HEK293 (cell line): ENCODE data around the gene PAK6.

Source experiments
- CTCF ChIA-PET: fragments of 350-600 bp; formaldehyde crosslinking; extraction: SDS; loops from one replicate; lab custom pipeline; 2021; ENCODE audit warnings: antibody characterized with exemption; lab: Yijun Ruan, JAX
- POLR2A ChIA-PET: fragments of 300-600 bp; formaldehyde crosslinking; extraction: SDS; loops from one replicate; lab custom pipeline; 2020; ENCODE audit warnings: antibody characterized with exemption, inconsistent platforms; lab: Yijun Ruan, JAX
- H3K27ac ChIP-seq: fragments of 200-500 bp; sonication (Bioruptor generic); 2 replicates; pipeline ENCODE4 v1.5.1; 2014; ENCODE audit warnings: low read depth, low read length, control low read depth, inconsistent platforms; ENCODE audit errors: extremely low read depth
- H3K36me3 ChIP-seq, 2 experiments: fragments of 200-500 bp in 1 of 2; sonication (Bioruptor generic) in 1 of 2; 1 replicate in 1 of 2; 2 replicates in 1 of 2; pipeline ENCODE4 v1.5.1; 2014 to 2017; ENCODE audit warnings: inconsistent platforms in 2 of 2, low read length in 2 of 2; ENCODE audit not compliant: control insufficient read depth in 2 of 2, insufficient read depth in 1 of 2
- H3K4me1 ChIP-seq: fragments of 200-500 bp; sonication (Bioruptor generic); 2 replicates; pipeline ENCODE4 v1.5.1; 2014; ENCODE audit warnings: mild to moderate bottlenecking, low read length, inconsistent platforms; ENCODE audit not compliant: control insufficient read depth, insufficient read depth
- H3K4me3 ChIP-seq: 2 replicates; pipeline ENCODE4 v1.5.1; 2011; ENCODE audit warnings: low read depth, mild to moderate bottlenecking, control low read depth, low read length, moderate library complexity
- H3K9me3 ChIP-seq: fragments of 200-500 bp; sonication (Bioruptor generic); 2 replicates; pipeline ENCODE4 v1.5.1; 2014; ENCODE audit warnings: low read depth, low read length, inconsistent platforms; ENCODE audit not compliant: control insufficient read depth, insufficient read depth
- KLF10 ChIP-seq: fragments of 450-650 bp; IDR thresholded peaks from 2 replicates; pipeline ENCODE4 v1.5.1; 2018; ENCODE audit warnings: missing biosample characterization, mild to moderate bottlenecking, missing genetic modification characterization
- KLF9 ChIP-seq: fragments of 450-650 bp; formaldehyde crosslinking; IDR thresholded peaks from 2 replicates; pipeline ENCODE4 v1.5.1; 2016; ENCODE audit warnings: missing biosample characterization, missing genetic modification characterization, low read depth
- SCRT2 ChIP-seq: fragments of 450-650 bp; formaldehyde crosslinking; IDR thresholded peaks from 2 replicates; pipeline ENCODE4 v1.5.1; 2016; ENCODE audit warnings: missing biosample characterization, missing genetic modification characterization
- ZBTB20 ChIP-seq: fragments of 450-650 bp; formaldehyde crosslinking; IDR thresholded peaks from 2 replicates; pipeline ENCODE4 v1.5.1; 2016; ENCODE audit warnings: missing biosample characterization, missing genetic modification characterization
- ZEB2 ChIP-seq: fragments of 450-650 bp; formaldehyde crosslinking; IDR thresholded peaks from 2 replicates; pipeline ENCODE4 v1.5.1; 2016; ENCODE audit warnings: missing biosample characterization, missing genetic modification characterization
- ZIC2 ChIP-seq: fragments of 450-650 bp; formaldehyde crosslinking; IDR thresholded peaks from 2 replicates; pipeline ENCODE4 v1.5.1; 2016; ENCODE audit warnings: missing biosample characterization, missing genetic modification characterization
- ZNF157 ChIP-seq: fragments of 450-650 bp; formaldehyde crosslinking; IDR thresholded peaks from 2 replicates; pipeline ENCODE4 v1.5.1; 2016; ENCODE audit warnings: missing biosample characterization, missing genetic modification characterization
- ZNF16 ChIP-seq: fragments of 450-650 bp; formaldehyde crosslinking; IDR thresholded peaks from 2 replicates; pipeline ENCODE4 v1.5.1; 2016; ENCODE audit warnings: low read depth, missing biosample characterization, missing genetic modification characterization
- ZNF19 ChIP-seq: fragments of 450-650 bp; formaldehyde crosslinking; IDR thresholded peaks from 2 replicates; pipeline ENCODE4; 2016; ENCODE audit warnings: missing biosample characterization, missing genetic modification characterization, low read depth
- ZNF624 ChIP-seq: fragments of 450-650 bp; formaldehyde crosslinking; IDR thresholded peaks from 2 replicates; pipeline ENCODE4 v1.5.1; 2017; ENCODE audit warnings: missing biosample characterization, missing genetic modification characterization
- ZNF658 ChIP-seq: fragments of 450-650 bp; formaldehyde crosslinking; IDR thresholded peaks from 2 replicates; pipeline ENCODE4; 2016; ENCODE audit warnings: missing biosample characterization, missing genetic modification characterization
- ZNF76 ChIP-seq: fragments of 450-650 bp; formaldehyde crosslinking; IDR thresholded peaks from 2 replicates; pipeline ENCODE4; 2016; ENCODE audit warnings: low read depth, missing biosample characterization, missing genetic modification characterization, borderline replicate concordance
- TF ChIP-seq, protein P1 (sequence below): fragments of 450-650 bp; formaldehyde crosslinking; IDR thresholded peaks from 2 replicates; pipeline ENCODE4 v1.5.1; 2016; ENCODE audit warnings: missing biosample characterization, missing genetic modification characterization
- TF ChIP-seq, protein P2 (sequence below): fragments of 450-650 bp; formaldehyde crosslinking; IDR thresholded peaks from 2 replicates; pipeline ENCODE4 v1.5.1; 2017; ENCODE audit warnings: missing biosample characterization, missing genetic modification characterization
- TF ChIP-seq, protein P3 (sequence below): fragments of 450-650 bp; formaldehyde crosslinking; IDR thresholded peaks from 2 replicates; pipeline ENCODE4 v1.5.1; 2017; ENCODE audit warnings: missing biosample characterization, missing genetic modification characterization

The PAK6 gene

DNA sequence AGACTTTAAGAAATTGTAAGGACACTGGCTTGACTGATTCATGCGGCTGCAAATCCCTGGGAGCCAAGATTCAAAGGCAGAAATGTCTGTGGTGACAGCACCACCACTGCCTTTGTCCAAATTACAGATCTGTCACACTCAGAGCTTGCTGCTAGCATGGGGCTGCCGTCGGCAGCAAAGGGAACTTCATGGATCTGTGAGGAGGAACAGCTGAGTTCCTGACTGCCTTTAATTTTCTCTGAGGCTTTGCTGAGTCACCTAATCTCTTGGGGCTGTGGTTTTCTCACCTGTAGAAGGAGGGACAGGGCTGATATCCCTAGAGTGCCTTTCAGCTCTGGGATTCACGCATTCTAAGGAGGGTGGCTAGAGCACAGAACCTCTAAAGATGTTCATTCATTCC lies 4.1 kb upstream of the PAK6 start:
- Histone ChIP-seq H3K4me3 (no peak overlapping the region), H3K27ac (0 out of 2 replicates have a peak overlapping the region, but pooled peaks have one; percentile 16)
- POLR2A ChIA-PET, result no interaction called here

DNA sequence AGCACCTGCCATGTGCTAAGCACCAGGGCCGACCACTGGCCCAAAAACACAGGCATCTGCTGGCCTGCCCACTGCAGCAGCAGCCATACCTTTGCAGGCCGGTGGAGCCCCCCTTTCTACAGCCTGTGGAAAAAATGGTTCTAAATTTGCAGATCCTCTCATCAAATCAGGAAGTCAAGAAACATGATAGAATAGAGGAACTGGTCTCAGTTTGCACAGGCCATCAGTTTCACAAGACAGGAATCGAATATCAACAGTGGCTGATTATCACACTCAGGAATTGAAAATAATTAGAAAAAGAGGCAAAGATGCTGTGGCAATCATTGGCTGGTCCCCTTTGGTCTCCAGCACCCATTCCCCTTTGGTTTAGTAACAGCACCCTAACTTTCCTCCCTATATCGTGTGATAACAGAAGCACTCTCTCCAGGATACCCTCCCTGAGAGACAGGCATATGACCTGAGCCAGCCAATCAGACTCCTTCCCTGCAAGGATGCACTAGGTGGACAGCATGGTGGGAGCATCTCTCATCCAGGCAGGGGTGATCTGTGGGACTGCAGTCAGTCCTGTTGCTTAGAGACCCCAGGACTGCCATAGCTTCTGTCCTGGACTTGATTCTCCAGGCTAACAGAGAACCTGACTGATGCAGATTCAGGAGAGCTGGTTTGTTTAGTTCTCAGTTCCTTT lies 3.5 kb upstream of the PAK6 start:
- H3K9me3 ChIP-seq, result no peaks in the 10 kb centered on the region
- ChIA-PET POLR2A (no interaction called here), CTCF (interaction anchor here (0.5 kb wide), 1 partner anchor 121 kb away, joined by 5 read pairs; no protein-coding TSS in a partner anchor)
- TF ChIP-seq, protein P1, sequence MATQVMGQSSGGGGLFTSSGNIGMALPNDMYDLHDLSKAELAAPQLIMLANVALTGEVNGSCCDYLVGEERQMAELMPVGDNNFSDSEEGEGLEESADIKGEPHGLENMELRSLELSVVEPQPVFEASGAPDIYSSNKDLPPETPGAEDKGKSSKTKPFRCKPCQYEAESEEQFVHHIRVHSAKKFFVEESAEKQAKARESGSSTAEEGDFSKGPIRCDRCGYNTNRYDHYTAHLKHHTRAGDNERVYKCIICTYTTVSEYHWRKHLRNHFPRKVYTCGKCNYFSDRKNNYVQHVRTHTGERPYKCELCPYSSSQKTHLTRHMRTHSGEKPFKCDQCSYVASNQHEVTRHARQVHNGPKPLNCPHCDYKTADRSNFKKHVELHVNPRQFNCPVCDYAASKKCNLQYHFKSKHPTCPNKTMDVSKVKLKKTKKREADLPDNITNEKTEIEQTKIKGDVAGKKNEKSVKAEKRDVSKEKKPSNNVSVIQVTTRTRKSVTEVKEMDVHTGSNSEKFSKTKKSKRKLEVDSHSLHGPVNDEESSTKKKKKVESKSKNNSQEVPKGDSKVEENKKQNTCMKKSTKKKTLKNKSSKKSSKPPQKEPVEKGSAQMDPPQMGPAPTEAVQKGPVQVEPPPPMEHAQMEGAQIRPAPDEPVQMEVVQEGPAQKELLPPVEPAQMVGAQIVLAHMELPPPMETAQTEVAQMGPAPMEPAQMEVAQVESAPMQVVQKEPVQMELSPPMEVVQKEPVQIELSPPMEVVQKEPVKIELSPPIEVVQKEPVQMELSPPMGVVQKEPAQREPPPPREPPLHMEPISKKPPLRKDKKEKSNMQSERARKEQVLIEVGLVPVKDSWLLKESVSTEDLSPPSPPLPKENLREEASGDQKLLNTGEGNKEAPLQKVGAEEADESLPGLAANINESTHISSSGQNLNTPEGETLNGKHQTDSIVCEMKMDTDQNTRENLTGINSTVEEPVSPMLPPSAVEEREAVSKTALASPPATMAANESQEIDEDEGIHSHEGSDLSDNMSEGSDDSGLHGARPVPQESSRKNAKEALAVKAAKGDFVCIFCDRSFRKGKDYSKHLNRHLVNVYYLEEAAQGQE (tag by site-specific recombination), result no peak
- TF ChIP-seq, protein P2, sequence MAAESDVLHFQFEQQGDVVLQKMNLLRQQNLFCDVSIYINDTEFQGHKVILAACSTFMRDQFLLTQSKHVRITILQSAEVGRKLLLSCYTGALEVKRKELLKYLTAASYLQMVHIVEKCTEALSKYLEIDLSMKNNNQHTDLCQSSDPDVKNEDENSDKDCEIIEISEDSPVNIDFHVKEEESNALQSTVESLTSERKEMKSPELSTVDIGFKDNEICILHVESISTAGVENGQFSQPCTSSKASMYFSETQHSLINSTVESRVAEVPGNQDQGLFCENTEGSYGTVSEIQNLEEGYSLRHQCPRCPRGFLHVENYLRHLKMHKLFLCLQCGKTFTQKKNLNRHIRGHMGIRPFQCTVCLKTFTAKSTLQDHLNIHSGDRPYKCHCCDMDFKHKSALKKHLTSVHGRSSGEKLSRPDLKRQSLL (tag by site-specific recombination), result no peak
- 0 out of 2 replicates have a peak overlapping the region, but pooled peaks have one; percentile 16 for H3K27ac ChIP-seq
- H3K4me1 ChIP-seq, result peaks cover 5% of the 10 kb centered on the region; the same call in 1 of the 2 replicates
- no peak overlapping the region for H3K4me3 ChIP-seq
- no peaks in the 10 kb centered on the region for H3K36me3 ChIP-seq

More for the DNA sequence above, 4.1 kb upstream of the PAK6 start:
- H3K9me3 ChIP-seq, result no peaks in the 10 kb centered on the region
- CTCF ChIA-PET, result interaction anchor here (1.5 kb wide), 1 partner anchor 40 kb away, joined by 7 read pairs; no protein-coding TSS in a partner anchor
- peaks cover 0 to 3% of the 10 kb centered on the region in 2 experiments; a peak in 1 of 3 replicates for H3K36me3 ChIP-seq
- H3K4me1 ChIP-seq, result peaks cover 5% of the 10 kb centered on the region; the same call in 1 of the 2 replicates
- TF ChIP-seq SCRT2 (tag by site-specific recombination) (peak; percentile 21; the same call in 1 of the 2 replicates), ZNF16 (tag by site-specific recombination) (no peak)

DNA sequence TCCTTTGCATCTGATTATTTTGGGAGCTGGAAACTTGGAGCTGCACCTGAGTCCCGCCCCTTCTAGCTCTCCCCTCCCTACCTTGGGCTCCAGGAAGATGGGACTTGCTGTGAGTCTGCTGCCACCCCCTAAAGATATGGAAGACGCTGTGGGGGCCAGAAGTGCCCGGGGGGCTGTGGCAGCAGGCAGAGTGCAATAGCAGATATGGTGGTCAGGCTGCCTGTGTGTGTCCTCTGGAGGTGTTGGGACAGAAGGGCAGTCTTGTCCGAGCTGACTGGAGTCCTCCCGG lies 485 bp downstream of the PAK6 start:
- Histone ChIP-seq H3K27ac (no peak overlapping the region; the same call in 1 of the 2 replicates), H3K4me3 (peak overlapping the region; percentile 26), H3K36me3 (no peaks in the 10 kb centered on the region), H3K9me3 (no peaks in the 10 kb centered on the region), H3K4me1 (peaks cover 5% of the 10 kb centered on the region; the same call in 1 of the 2 replicates)
- ChIA-PET CTCF (interaction anchor here (0.5 to 10.3 kb wide), 6 partner anchors 8 to 67 kb away, joined by 3 to 68 read pairs (median 4); no protein-coding TSS in a partner anchor), POLR2A (interaction anchor here (1.3 kb wide), 1 partner anchor 16 kb away, joined by 6 read pairs; no protein-coding TSS in a partner anchor)
- TF ChIP-seq KLF9 (tag by site-specific recombination) (no peak), ZBTB20 (tag by site-specific recombination) (0 out of 2 replicates have a peak, but pooled peaks have one; percentile 6)

DNA sequence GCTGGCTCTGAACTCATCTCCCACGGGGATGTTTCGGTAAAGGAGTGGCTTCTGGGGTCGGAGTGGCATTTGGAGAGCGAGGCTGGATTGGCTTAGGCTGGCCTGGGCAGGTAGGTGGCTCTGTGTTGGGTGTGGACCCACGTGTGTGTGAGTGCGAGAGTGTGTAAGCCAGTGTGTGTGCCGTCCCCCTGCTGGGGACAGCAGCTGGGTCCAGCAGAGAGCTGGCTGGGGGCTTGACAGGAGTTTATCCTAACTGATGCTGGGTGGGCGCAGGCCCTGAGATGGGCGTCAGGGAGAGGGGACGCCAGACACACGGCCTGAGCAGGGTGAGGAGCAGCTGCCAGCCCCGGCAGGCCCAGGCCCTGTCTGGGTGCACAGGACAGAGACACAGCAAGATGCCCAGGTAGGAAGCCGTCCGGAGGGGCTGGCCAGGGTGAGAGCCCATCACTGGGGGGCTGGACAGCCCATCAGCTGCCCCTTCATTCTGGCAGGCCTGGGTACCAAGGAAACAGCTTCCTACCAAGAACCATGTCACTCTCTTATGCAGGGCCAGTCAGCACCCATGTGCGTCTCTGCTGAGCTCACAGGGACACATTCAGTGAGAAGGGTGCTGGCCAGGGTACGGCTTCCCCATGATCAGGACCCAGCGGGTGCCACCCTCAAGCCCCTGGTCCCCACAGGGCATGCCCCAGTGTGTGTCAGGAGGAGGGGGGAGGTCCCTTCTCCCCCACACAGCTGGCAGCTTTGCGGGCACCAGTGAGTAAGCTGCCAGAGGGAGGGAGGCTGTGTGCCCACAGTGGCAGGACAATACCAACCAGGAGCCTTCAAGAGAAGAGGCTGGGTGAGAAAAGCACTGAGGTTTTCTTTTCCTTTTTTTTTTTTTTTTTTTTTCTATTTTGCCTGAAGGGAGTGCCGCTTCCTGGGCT lies 1.1 kb downstream of the PAK6 start:
- Histone ChIP-seq H3K36me3 (no peaks in the 10 kb centered on the region), H3K4me3 (no peak overlapping the region), H3K9me3 (no peaks in the 10 kb centered on the region), H3K27ac (no peak overlapping the region), H3K4me1 (peaks cover 5% of the 10 kb centered on the region; the same call in 1 of the 2 replicates)
- CTCF ChIA-PET, result interaction anchor here (0.6 to 10.3 kb wide), 5 partner anchors 22 to 67 kb away, joined by 3 to 68 read pairs (median 6); no protein-coding TSS in a partner anchor
- no peak for TF ChIP-seq ZEB2
- no peak for TF ChIP-seq ZNF624
- TF ChIP-seq ZNF157 (tag by site-specific recombination), result no peak
- TF ChIP-seq, protein P3, sequence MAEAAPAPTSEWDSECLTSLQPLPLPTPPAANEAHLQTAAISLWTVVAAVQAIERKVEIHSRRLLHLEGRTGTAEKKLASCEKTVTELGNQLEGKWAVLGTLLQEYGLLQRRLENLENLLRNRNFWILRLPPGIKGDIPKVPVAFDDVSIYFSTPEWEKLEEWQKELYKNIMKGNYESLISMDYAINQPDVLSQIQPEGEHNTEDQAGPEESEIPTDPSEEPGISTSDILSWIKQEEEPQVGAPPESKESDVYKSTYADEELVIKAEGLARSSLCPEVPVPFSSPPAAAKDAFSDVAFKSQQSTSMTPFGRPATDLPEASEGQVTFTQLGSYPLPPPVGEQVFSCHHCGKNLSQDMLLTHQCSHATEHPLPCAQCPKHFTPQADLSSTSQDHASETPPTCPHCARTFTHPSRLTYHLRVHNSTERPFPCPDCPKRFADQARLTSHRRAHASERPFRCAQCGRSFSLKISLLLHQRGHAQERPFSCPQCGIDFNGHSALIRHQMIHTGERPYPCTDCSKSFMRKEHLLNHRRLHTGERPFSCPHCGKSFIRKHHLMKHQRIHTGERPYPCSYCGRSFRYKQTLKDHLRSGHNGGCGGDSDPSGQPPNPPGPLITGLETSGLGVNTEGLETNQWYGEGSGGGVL (tag by site-specific recombination), result no peak
- TF ChIP-seq ZNF19, result no peak
- no peak for TF ChIP-seq ZNF76 (tag by site-specific recombination)
- TF ChIP-seq ZNF658 (tag by site-specific recombination), result no peak
- TF ChIP-seq KLF10 (tag by site-specific recombination), result no peak
- TF ChIP-seq ZIC2 (tag by site-specific recombination), result peak; percentile 29; the same call in 1 of the 2 replicates
- POLR2A ChIA-PET, result interaction anchor here (1.3 kb wide), 1 partner anchor 15 kb away, joined by 6 read pairs; no protein-coding TSS in a partner anchor
